Stimulated activated naive CD8-positive, alpha-beta T cell treated with anti-CD3 and anti-CD28 coated beads, Interleukin-15, amount 100 ng/mL, for 72 hours (primary cell): ENCODE measurements around the gene VN1R5.

ENCODE experiments used
- ATAC-seq: fragments of 150-1000 bp; cut with Tn5 transposase; 2 replicates; pipeline ENCODE4 v1.10.0; 2021; ENCODE audit warnings: mild to moderate bottlenecking, moderate library complexity
- DNase-seq, 2 donors: peaks; one replicate each; pipeline ENCODE4 v3.0.0; 2021 to 2022
- H3K27ac Mint-ChIP-seq, 2 donors: one replicate each; pipeline ENCODE4 v1.8.0; 2022; ENCODE audit warnings: mild to moderate bottlenecking in 2 of 2, mixed read lengths in 2 of 2, moderate library complexity in 2 of 2
- H3K27me3 Mint-ChIP-seq: one replicate; pipeline ENCODE4 v1.8.0; 2022; ENCODE audit warnings: mixed read lengths
- H3K4me1 Mint-ChIP-seq: one replicate; pipeline ENCODE4 v1.8.0; 2022; ENCODE audit warnings: mild to moderate bottlenecking, mixed read lengths
- H3K4me3 Mint-ChIP-seq, 2 donors: one replicate each; pipeline ENCODE4 v1.8.0; 2022; ENCODE audit warnings: mild to moderate bottlenecking in 2 of 2, mixed read lengths in 2 of 2, moderate library complexity in 1 of 2
- H3K9me3 Mint-ChIP-seq, 2 donors: one replicate each; pipeline ENCODE4 v1.8.0; 2022; ENCODE audit warnings: mixed read lengths in 2 of 2

VN1R5 gene

DNA sequence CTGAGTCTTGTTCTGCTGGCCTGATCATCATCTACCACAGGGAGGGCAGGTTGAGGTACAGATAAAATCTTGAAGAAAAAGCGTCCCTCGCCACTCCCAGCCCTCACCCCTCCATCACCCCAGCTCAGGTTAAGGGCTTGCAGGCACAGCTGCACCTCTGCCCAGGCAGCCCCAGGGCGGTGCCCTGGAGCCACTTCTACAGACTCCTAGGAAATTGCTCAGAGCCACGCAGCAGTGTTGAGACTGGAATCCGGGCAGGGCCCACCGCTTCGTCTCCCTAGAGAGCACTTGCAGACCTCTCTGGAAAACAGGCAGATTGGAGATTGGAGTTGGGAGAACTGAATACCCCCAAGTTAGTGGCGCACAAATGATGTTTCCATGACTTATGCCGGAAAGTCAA is 35.3 kb downstream of the VN1R5 start:
- Mint-ChIP-seq H3K27ac (no peak overlapping the region), H3K27me3 (no peaks in the 10 kb centered on the region), H3K9me3 (peaks cover 5 to 35% of the 10 kb centered on the region in 2 donors), H3K4me3 (no peak overlapping the region), H3K4me1 (no peaks in the 10 kb centered on the region)
- no peak for ATAC-seq
- no peak for DNase-seq

- Mint-ChIP-seq H3K9me3 (peaks cover 3 to 27% of the 10 kb centered on the region in 2 donors), H3K27ac (peak overlapping the region in 1 of 2 donors; percentile 8), H3K4me1 (no peaks in the 10 kb centered on the region), H3K27me3 (no peaks in the 10 kb centered on the region), H3K4me3 (no peak overlapping the region)
- DNase-seq: peak in 1 of 2 donors; percentile 27
- peak; percentile 85 for ATAC-seq
Observed at GRCh38 chr1:247291833-247292561, 36.1 kb downstream of the VN1R5 start.

- peaks cover 10% of the 10 kb centered on the region for H3K4me1 Mint-ChIP-seq
- no peak overlapping the region for H3K27ac Mint-ChIP-seq
- ATAC-seq (no peak), DNase-seq (no peak)
- H3K4me3 Mint-ChIP-seq: no peak overlapping the region
- peaks cover 0 to 16% of the 10 kb centered on the region in 2 donors for H3K9me3 Mint-ChIP-seq
- H3K27me3 Mint-ChIP-seq: no peaks in the 10 kb centered on the region
Observed at GRCh38 chr1:247293047-247293446, 37.2 kb downstream of the VN1R5 start.

DNA sequence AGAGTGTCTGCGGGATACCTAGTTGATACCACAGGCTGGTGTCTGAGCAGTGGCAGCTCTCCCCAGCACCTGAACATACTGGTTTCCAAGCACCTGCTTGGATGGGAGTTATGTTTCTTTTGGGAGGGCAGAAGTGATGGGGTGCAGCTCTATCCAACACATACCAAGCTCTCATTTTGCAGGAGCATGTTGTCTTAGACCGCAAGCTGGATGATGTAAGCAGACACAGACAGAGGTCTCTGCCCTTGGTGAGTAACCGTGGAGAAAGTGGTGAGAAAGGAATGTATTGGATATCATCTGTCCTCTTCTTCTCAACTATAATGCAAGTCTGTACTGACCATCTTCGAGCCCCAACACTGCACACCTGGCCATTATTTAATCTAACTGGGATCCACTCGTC is 38.4 kb downstream of the VN1R5 start:
- DNase-seq: no peak
- ATAC-seq: no peak
- Mint-ChIP-seq H3K4me3 (no peak overlapping the region), H3K4me1 (peaks cover 11% of the 10 kb centered on the region), H3K9me3 (peaks cover 0 to 4% of the 10 kb centered on the region in 2 donors), H3K27me3 (no peaks in the 10 kb centered on the region), H3K27ac (no peak overlapping the region)

GRCh38 chr1:247295274-247295684 is 39.4 kb downstream of the VN1R5 start:
- H3K27me3 Mint-ChIP-seq: no peaks in the 10 kb centered on the region
- DNase-seq (no peak), ATAC-seq (no peak)
- peak overlapping the region in 1 of 2 donors; percentile 8 for H3K27ac Mint-ChIP-seq
- H3K4me1 Mint-ChIP-seq: peaks cover 11% of the 10 kb centered on the region
- H3K9me3 Mint-ChIP-seq: no peaks in the 10 kb centered on the region
- no peak overlapping the region for H3K4me3 Mint-ChIP-seq

- H3K27ac Mint-ChIP-seq: no peak overlapping the region
- ATAC-seq: no peak
Observed at GRCh38 chr1:247295746-247296145, 39.9 kb downstream of the VN1R5 start.

DNA sequence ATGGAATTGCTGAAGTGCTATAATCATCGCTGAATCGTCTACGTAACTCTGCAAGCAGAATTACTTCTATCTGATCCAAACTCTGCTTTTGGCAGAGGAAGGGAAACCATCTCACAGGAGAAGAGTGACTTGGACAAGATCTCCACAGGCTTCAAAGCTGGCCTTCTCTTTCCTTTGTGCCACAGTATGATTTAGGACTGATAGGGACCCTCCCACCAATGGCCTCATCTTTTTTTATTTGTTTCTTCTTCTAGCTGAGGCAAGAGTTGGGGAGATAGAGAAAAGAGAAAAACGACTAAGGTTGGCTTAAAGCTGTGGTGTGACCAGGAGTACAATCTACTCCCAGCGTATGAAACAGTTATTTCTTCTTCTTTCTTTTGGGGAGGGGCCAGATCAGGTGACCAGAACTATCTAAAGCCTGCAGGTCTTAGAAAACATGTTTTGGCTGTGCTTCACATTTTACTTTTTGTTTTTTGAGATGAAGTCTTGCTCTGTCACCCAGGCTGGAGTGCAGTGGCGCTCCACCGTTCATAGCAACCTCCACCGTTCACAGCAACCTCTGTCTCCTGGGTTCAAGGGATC is 40.8 kb downstream of the VN1R5 start:
- Mint-ChIP-seq H3K27me3 (no peaks in the 10 kb centered on the region), H3K4me3 (no peak overlapping the region), H3K9me3 (no peaks in the 10 kb centered on the region), H3K4me1 (peaks cover 11% of the 10 kb centered on the region), H3K27ac (no peak overlapping the region)
- ATAC-seq (no peak), DNase-seq (no peak)

More at GRCh38 chr1:247295746-247296145, 39.9 kb downstream of the VN1R5 start:
- no peaks in the 10 kb centered on the region for H3K27me3 Mint-ChIP-seq
- no peaks in the 10 kb centered on the region for H3K9me3 Mint-ChIP-seq
- peaks cover 11% of the 10 kb centered on the region for H3K4me1 Mint-ChIP-seq
- H3K4me3 Mint-ChIP-seq: no peak overlapping the region
- no peak for DNase-seq

GRCh38 chr1:247297263-247298123 is 41.6 kb downstream of the VN1R5 start:
- H3K4me1 Mint-ChIP-seq: peaks cover 11% of the 10 kb centered on the region
- DNase-seq: peak in 1 of 2 donors; percentile 16
- H3K27me3 Mint-ChIP-seq: no peaks in the 10 kb centered on the region
- ATAC-seq: peak; percentile 61
- peak overlapping the region in 1 of 2 donors; percentile 75 for H3K27ac Mint-ChIP-seq
- H3K9me3 Mint-ChIP-seq: no peaks in the 10 kb centered on the region
- no peak overlapping the region for H3K4me3 Mint-ChIP-seq

DNA sequence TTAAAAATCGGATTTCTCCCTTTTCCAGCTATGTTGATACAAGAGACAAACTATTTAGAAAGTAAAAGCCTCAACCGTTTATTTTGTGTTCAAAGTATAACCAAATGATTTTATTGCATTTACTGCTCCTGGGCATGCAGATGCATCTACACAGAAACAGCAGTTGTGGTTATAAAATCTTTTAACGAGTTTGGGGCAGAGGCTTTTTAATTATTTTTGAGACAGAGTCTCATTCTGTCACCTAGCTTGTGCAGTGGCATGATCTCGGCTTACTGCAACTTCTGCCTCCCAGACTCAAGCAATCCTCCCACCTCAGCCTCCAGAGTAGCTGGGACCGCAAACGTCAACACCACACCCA is 42.2 kb downstream of the VN1R5 start:
- ATAC-seq: no peak
- Mint-ChIP-seq H3K4me3 (no peak overlapping the region), H3K27me3 (no peaks in the 10 kb centered on the region), H3K27ac (peak overlapping the region in 1 of 2 donors; percentile 34), H3K9me3 (no peaks in the 10 kb centered on the region), H3K4me1 (peaks cover 11% of the 10 kb centered on the region)
- no peak for DNase-seq

- Mint-ChIP-seq H3K27me3 (no peaks in the 10 kb centered on the region), H3K4me3 (no peak overlapping the region), H3K27ac (no peak overlapping the region), H3K9me3 (no peaks in the 10 kb centered on the region), H3K4me1 (peaks cover 11% of the 10 kb centered on the region)
- ATAC-seq (no peak), DNase-seq (no peak)
Observed at GRCh38 chr1:247298701-247299100, 42.8 kb downstream of the VN1R5 start.

DNA sequence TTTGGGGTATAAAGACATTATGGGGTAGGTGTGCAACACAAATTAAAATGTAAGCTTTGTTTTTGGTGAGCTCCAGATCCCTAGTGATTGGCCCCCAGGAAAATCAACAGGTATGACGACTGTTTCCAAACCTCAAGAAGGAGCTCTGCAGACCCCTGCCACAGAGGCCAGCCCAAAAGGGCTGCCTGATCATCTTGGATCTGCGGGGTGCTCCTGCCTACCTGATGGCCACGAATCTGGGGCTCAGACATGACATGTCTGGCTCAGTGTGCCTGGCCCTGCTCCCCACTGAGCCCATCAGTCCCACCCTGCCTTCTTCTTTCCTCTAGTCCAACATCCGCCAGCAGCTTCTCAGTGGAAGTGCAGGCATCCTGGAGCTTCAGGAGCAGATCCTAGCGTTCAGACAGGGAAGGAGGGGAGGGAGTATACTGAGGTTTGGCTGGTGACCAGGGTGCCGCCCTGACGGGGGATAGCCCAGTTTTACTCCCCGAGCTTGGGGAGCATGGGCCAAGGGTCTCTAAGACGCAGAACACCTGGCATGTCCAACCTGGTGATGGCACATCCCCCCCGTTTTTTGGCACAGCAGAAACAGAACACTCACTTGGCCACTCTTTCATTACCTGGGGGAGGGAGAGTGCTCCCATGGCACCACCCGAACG is 44.0 kb downstream of the VN1R5 start:
- Mint-ChIP-seq H3K27me3 (no peaks in the 10 kb centered on the region), H3K4me3 (no peak overlapping the region), H3K27ac (no peak overlapping the region), H3K4me1 (peaks cover 11% of the 10 kb centered on the region), H3K9me3 (no peaks in the 10 kb centered on the region)
- DNase-seq: no peak
- ATAC-seq: no peak

DNA sequence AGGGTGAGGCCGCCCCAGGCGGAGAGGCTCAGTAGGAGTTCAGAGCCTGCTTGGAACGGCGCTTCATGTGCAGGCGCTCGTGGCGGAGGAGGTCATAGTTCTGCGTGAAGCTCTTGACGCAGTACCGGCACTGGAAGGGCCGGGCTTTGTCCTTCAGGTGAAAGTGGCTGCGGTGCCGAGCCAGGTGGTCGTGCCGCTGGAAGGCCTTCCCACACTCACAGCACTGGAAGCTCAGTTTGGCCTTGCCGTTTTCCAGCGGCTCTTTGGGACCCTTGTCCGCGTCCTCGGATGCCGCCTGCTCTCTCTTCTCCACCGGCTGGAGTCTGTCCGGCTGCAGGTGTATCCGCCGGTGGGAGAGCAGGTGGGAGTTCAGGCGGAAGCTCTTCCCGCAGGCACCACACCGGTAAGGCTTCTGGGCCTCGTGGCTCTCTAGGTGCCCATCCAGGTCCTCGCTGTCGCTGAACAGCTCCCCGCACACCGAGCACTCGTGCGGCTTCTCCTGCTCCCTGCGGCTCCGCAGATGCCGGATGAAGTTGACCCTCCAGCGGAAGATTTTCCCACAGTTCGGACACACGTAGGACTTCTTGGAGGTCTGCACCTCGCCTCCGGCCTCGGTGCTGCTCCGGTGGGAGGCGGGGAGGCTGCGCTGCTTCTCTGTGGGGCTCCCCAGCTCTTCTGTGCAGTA is 44.8 kb downstream of the VN1R5 start:
- Mint-ChIP-seq H3K27ac (no peak overlapping the region), H3K4me1 (peaks cover 11% of the 10 kb centered on the region), H3K27me3 (no peaks in the 10 kb centered on the region), H3K4me3 (no peak overlapping the region), H3K9me3 (no peaks in the 10 kb centered on the region)
- ATAC-seq (no peak), DNase-seq (no peak)

- Mint-ChIP-seq H3K9me3 (no peaks in the 10 kb centered on the region), H3K27ac (no peak overlapping the region), H3K27me3 (no peaks in the 10 kb centered on the region), H3K4me3 (no peak overlapping the region), H3K4me1 (peaks cover 11% of the 10 kb centered on the region)
- ATAC-seq: no peak
- DNase-seq: no peak
Observed at GRCh38 chr1:247301176-247301540, 45.3 kb downstream of the VN1R5 start.

GRCh38 chr1:247303216-247303615 is 47.3 kb downstream of the VN1R5 start:
- Mint-ChIP-seq H3K4me1 (no peaks in the 10 kb centered on the region), H3K4me3 (no peak overlapping the region), H3K9me3 (no peaks in the 10 kb centered on the region), H3K27me3 (no peaks in the 10 kb centered on the region), H3K27ac (no peak overlapping the region)
- no peak for ATAC-seq
- no peak for DNase-seq

DNA sequence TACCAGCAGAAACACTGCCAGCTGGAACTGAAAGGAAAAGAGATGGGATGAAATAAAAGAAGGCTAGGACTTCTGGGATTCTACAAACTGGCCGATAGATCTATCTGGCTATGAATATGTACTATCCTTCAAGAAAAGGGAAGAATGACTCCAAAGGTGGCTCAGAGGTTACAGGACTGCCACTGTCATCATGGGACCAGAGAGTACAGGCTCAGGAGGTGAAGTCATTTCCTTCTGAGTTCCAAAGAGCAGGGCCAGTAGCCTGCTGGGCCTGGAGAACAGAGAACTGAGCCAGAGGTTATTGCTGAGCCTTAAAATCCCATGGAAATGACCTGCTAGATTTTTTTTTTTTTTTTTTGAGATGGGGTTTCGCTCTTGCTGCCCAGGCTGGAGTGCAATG is 48.2 kb downstream of the VN1R5 start:
- Mint-ChIP-seq H3K27ac (no peak overlapping the region), H3K4me1 (no peaks in the 10 kb centered on the region), H3K4me3 (no peak overlapping the region), H3K9me3 (no peaks in the 10 kb centered on the region), H3K27me3 (no peaks in the 10 kb centered on the region)
- ATAC-seq: no peak
- no peak for DNase-seq
